K562 (cell line): ENCODE measurements around the gene CYB5D1. TPM values are rescaled to one million over a fixed set of nuclear protein-coding genes. Genes with fewer than 3 reads are reported as not detected.

Experiments
- TAF7 ChIP-seq: fragments of 450-650 bp; IDR thresholded peaks from 2 replicates; pipeline ENCODE4 v1.6.1; 2016; ENCODE audit warnings: missing genetic modification characterization, missing compliant biosample characterization
- ZBTB17 ChIP-seq: fragments of 450-650 bp; formaldehyde crosslinking; IDR thresholded peaks from 2 replicates; pipeline ENCODE4 v1.4.0; 2020; ENCODE audit warnings: mild to moderate bottlenecking
- ZNF354B ChIP-seq: fragments of 250-450 bp; sonication (Bioruptor Pico); IDR thresholded peaks from 2 replicates; pipeline ENCODE4 v1.4.0; 2020
- polyA plus RNA-seq, 8 experiments: library from polyadenylated mRNA; depleted of rRNA in 4 of 8; stranded (reverse) in 5 of 8; unstranded in 3 of 8; fragments of >200 nt; fragmentation: Nextera tagmentation in 2 of 8; fragmentation: Illumina TruSeq in 1 of 8; extraction: Ambion mirVana in 2 of 8; extraction: Trizol in 1 of 8; gene quantifications; 2 replicates each; pipeline versions ENCODE4 v1.2.1 to v1.2.3, GENCODE V29; 2011 to 2014; ENCODE audit warnings: inconsistent platforms in 1 of 8, missing spikeins in 1 of 8
- total RNA-seq, 7 experiments: library from RNA; depleted of rRNA in 6 of 7; stranded (reverse); fragments of >200 nt in 6 of 7; fragmentation: Illumina TruSeq in 2 of 7; extraction: Trizol in 2 of 7; gene quantifications; 2 replicates each; pipeline versions ENCODE4 v1.2.1 to v1.2.3, GENCODE V29; 2011 to 2021; ENCODE audit warnings: low replicate concordance in 1 of 7
- TF ChIP-seq, protein P1 (sequence below): IDR thresholded peaks from 2 replicates; pipeline ENCODE4 v1.6.1; 2012; ENCODE audit warnings: low read depth, low read length, improper control_type of control experiment, borderline replicate concordance
- TF ChIP-seq, protein P2 (sequence below), 3 experiments: IDR thresholded peaks in 2 of 3; conservative IDR thresholded peaks in 1 of 3; 2 replicates each; pipeline ENCODE4 v1.5.1; 2011 to 2012; ENCODE audit warnings: low read length in 3 of 3, mild to moderate bottlenecking in 3 of 3, control low read depth in 2 of 3, improper control_type of control experiment in 1 of 3, inconsistent platforms in 1 of 3, low read depth in 1 of 3, mixed read lengths in 1 of 3, moderate library complexity in 1 of 3; ENCODE audit not compliant: insufficient read depth in 2 of 3
- TF ChIP-seq, protein P3 (sequence below): fragments of 200-400 bp; formaldehyde crosslinking; IDR thresholded peaks from 2 replicates; pipeline ENCODE4 v1.6.1; 2017; ENCODE audit warnings: mild to moderate bottlenecking, low read depth, low read length, moderate library complexity
- TF ChIP-seq, protein P4 (sequence below), 2 experiments: fragments of 450-650 bp; conservative IDR thresholded peaks; 2 replicates each; pipeline ENCODE4 v1.6.1; 2017; ENCODE audit warnings: mild to moderate bottlenecking in 2 of 2, moderate library complexity in 2 of 2

CYB5D1 gene
- total and polyA plus RNA-seq, 9 of the 15 experiments (the other 6 are each of a cell fraction or from before 2014, with no cell fraction given) = 2.4 to 7.9 (median 5.7) TPM

DNA sequence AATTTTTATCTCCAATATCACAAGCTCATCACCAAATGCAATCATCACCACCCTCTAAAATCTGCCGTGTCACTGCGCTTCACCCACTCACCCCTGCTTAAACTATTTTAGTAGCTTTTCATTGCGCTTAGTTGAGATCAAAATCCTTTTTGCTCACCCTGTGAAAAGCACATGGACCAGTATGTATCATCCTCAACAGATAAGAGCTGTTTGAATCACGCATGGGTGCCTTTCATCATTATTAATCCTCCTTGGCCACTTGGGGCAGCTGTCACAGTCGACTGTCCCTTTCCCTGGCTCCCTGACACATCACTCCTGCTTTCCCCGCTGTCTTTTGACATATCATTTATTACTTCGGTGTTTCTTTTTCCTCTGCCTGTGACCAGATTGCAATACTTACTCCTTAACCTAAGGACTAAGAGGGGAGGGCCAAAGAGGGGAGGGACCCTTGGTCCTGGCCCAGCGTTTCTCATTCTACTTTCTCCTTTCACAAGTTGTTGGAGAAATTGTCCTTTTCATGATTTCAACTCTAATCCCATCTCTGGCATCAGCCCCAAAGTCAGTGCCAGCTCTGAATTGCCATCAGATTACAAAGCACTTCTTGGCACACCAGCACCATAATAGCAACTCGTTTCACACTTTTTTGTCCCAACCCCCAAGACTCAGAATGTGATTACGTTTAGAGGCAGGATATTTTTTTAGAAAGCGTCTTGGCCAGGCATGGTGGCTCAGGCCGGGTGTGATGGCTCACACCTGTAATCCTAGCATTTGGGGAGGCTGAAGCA lies 32.4 kb upstream of the CYB5D1 start (continued):
- TF ChIP-seq, protein P1, sequence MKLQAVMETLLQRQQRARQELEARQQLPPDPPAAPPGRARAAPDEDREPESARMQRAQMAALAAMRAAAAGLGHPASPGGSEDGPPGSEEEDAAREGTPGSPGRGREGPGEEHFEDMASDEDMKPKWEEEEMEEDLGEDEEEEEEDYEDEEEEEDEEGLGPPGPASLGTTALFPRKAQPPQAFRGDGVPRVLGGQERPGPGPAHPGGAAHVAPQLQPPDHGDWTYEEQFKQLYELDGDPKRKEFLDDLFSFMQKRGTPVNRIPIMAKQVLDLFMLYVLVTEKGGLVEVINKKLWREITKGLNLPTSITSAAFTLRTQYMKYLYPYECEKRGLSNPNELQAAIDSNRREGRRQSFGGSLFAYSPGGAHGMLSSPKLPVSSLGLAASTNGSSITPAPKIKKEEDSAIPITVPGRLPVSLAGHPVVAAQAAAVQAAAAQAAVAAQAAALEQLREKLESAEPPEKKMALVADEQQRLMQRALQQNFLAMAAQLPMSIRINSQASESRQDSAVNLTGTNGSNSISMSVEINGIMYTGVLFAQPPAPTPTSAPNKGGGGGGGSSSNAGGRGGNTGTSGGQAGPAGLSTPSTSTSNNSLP = no peak
- TF ChIP-seq TAF7 (tag) (no peak), ZBTB17 (CRISPR knock-in tag) (no peak), ZNF354B (CRISPR knock-in tag) (no peak)
- TF ChIP-seq, protein P2, sequence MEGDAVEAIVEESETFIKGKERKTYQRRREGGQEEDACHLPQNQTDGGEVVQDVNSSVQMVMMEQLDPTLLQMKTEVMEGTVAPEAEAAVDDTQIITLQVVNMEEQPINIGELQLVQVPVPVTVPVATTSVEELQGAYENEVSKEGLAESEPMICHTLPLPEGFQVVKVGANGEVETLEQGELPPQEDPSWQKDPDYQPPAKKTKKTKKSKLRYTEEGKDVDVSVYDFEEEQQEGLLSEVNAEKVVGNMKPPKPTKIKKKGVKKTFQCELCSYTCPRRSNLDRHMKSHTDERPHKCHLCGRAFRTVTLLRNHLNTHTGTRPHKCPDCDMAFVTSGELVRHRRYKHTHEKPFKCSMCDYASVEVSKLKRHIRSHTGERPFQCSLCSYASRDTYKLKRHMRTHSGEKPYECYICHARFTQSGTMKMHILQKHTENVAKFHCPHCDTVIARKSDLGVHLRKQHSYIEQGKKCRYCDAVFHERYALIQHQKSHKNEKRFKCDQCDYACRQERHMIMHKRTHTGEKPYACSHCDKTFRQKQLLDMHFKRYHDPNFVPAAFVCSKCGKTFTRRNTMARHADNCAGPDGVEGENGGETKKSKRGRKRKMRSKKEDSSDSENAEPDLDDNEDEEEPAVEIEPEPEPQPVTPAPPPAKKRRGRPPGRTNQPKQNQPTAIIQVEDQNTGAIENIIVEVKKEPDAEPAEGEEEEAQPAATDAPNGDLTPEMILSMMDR (IDR thresholded peaks at IDR 0.05 in 2 of 3, conservative IDR thresholded peaks at IDR 0.05 in 1 of 3; ENCODE audit: insufficient read depth in 2 of 3, low read depth in 1 of 3, low read length in 3 of 3) = peak; percentile 16 to 42 (median 35); a peak in 3 of 6 replicates
- TF ChIP-seq, protein P3, sequence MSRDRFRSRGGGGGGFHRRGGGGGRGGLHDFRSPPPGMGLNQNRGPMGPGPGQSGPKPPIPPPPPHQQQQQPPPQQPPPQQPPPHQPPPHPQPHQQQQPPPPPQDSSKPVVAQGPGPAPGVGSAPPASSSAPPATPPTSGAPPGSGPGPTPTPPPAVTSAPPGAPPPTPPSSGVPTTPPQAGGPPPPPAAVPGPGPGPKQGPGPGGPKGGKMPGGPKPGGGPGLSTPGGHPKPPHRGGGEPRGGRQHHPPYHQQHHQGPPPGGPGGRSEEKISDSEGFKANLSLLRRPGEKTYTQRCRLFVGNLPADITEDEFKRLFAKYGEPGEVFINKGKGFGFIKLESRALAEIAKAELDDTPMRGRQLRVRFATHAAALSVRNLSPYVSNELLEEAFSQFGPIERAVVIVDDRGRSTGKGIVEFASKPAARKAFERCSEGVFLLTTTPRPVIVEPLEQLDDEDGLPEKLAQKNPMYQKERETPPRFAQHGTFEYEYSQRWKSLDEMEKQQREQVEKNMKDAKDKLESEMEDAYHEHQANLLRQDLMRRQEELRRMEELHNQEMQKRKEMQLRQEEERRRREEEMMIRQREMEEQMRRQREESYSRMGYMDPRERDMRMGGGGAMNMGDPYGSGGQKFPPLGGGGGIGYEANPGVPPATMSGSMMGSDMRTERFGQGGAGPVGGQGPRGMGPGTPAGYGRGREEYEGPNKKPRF = no peak
- TF ChIP-seq, protein P4, sequence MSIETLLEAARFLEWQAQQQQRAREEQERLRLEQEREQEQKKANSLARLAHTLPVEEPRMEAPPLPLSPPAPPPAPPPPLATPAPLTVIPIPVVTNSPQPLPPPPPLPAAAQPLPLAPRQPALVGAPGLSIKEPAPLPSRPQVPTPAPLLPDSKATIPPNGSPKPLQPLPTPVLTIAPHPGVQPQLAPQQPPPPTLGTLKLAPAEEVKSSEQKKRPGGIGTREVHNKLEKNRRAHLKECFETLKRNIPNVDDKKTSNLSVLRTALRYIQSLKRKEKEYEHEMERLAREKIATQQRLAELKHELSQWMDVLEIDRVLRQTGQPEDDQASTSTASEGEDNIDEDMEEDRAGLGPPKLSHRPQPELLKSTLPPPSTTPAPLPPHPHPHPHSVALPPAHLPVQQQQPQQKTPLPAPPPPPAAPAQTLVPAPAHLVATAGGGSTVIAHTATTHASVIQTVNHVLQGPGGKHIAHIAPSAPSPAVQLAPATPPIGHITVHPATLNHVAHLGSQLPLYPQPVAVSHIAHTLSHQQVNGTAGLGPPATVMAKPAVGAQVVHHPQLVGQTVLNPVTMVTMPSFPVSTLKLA (conservative IDR thresholded peaks at IDR 0.05) = peak; percentile 41 to 55; a peak in 2 of 4 replicates
- TF ChIP-seq, all 486 proteins: peak for 10
